NB4 (cell line): ENCODE results near the gene ABO.
"Not testable (repeated sequence)": the region's sequence is repeated elsewhere in the genome, so short reads cannot be mapped to it uniquely, and the experiment has no call there.

Source experiments
- DNase-seq: peaks from one replicate; pipeline ENCODE4 v3.0.0; 2010; ENCODE audit warnings: low read depth
- H3K4me3 ChIP-seq: one replicate; pipeline ENCODE4 v1.5.1; 2011; ENCODE audit warnings: mild to moderate bottlenecking, low read depth, low read length, moderate library complexity
- MYC ChIP-seq: IDR thresholded peaks from 2 replicates; pipeline ENCODE4 v1.6.1; 2011; ENCODE audit warnings: low read depth, low read length
- POLR2A ChIP-seq: IDR thresholded peaks from 2 replicates; pipeline ENCODE4 v1.6.1; 2011; ENCODE audit warnings: mild to moderate bottlenecking; ENCODE audit not compliant: insufficient read length; ENCODE audit errors: extremely low read depth
- TF ChIP-seq, protein P1 (sequence below): IDR thresholded peaks from one replicate; pipeline ENCODE4 v1.5.1; 2012; ENCODE audit warnings: low read depth, low read length
- TF ChIP-seq, protein P2 (sequence below): IDR thresholded peaks from 2 replicates; pipeline ENCODE4 v1.6.1; 2011; ENCODE audit warnings: low read depth, low read length

ABO gene

GRCh38 chr9:133254471-133254870 is 20.5 kb downstream of the ABO start:
- no peak for DNase-seq
- H3K4me3 ChIP-seq: no peak overlapping the region
- TF ChIP-seq, protein P1, sequence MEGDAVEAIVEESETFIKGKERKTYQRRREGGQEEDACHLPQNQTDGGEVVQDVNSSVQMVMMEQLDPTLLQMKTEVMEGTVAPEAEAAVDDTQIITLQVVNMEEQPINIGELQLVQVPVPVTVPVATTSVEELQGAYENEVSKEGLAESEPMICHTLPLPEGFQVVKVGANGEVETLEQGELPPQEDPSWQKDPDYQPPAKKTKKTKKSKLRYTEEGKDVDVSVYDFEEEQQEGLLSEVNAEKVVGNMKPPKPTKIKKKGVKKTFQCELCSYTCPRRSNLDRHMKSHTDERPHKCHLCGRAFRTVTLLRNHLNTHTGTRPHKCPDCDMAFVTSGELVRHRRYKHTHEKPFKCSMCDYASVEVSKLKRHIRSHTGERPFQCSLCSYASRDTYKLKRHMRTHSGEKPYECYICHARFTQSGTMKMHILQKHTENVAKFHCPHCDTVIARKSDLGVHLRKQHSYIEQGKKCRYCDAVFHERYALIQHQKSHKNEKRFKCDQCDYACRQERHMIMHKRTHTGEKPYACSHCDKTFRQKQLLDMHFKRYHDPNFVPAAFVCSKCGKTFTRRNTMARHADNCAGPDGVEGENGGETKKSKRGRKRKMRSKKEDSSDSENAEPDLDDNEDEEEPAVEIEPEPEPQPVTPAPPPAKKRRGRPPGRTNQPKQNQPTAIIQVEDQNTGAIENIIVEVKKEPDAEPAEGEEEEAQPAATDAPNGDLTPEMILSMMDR: no peak
- TF ChIP-seq, protein P2, sequence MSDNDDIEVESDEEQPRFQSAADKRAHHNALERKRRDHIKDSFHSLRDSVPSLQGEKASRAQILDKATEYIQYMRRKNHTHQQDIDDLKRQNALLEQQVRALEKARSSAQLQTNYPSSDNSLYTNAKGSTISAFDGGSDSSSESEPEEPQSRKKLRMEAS: no peak

DNA sequence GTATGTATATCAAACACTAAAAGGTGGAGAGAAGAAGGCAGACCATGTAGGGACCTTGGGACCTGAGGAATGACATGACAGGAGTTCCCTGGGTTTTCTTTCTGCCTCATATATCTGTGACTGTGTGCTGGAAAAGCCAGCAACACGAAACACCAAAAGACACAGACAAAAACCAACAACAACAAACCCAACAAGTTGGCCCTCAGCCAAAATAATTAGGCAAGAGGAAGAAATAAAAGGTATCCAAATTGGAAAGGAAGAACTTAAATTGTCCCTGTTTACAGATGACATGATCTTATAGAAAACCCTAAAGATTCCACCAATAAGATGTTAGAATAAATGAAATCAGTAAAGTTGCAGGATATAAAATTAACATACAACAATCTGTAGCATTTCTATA is 21.7 kb downstream of the ABO start:
- no peak for DNase-seq
- H3K4me3 ChIP-seq: no peak overlapping the region
- TF ChIP-seq POLR2A: no peak
- TF ChIP-seq, protein P2: no peak
- TF ChIP-seq MYC: no peak
- TF ChIP-seq, protein P1: no peak

- TF ChIP-seq MYC: no peak
- TF ChIP-seq POLR2A: no peak
- TF ChIP-seq, protein P1: no peak
- TF ChIP-seq, protein P2: no peak
- DNase-seq: no peak
- H3K4me3 ChIP-seq: no peak overlapping the region
Measured at GRCh38 chr9:133252301-133253020, 22.5 kb downstream of the ABO start.

- TF ChIP-seq, protein P1: no peak
- TF ChIP-seq MYC: no peak
- TF ChIP-seq POLR2A: no peak
- TF ChIP-seq, protein P2: no peak
- DNase-seq: no peak
- no peak overlapping the region for H3K4me3 ChIP-seq
Measured at GRCh38 chr9:133251773-133252172, 23.2 kb downstream of the ABO start.

DNA sequence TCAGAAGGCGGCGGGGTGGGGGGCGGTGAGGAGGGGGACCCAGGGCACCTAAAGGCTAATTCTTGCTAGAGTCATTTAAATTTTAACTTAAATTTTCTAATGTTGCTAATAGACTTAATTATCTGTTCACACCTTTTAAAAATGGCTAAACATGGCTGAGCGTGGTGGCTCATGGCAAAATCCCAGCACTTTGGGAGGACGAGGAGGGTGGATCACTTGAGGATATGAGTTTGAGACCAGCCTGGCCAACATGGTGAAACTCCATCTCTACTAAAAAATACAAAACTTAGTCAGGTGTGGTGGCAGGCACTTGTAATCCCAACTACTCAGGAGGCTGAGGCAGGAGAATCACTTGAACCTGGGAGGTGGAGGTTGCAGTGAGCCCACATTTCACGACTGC is 23.8 kb downstream of the ABO start:
- not testable (repeated sequence) for DNase-seq, H3K4me3 ChIP-seq

- no peak for TF ChIP-seq POLR2A
- no peak overlapping the region for H3K4me3 ChIP-seq
- DNase-seq: no peak
Measured at GRCh38 chr9:133250741-133251170, 24.2 kb downstream of the ABO start.

- no peak for DNase-seq
- no peak overlapping the region for H3K4me3 ChIP-seq
- TF ChIP-seq, protein P2: no peak
- TF ChIP-seq MYC (no peak), POLR2A (no peak)
- TF ChIP-seq, protein P1: no peak
Measured at GRCh38 chr9:133249337-133249736, 25.7 kb downstream of the ABO start.
